Right forelimb (tissue), 1 donor: ENCODE measurements around the gene PTPN9.
"Not testable (repeated sequence)": the region's sequence is repeated elsewhere in the genome, so short reads cannot be mapped to it uniquely, and the experiment has no call there.

Source experiments
- DNase-seq: peaks from one replicate; pipeline ENCODE4 v3.0.0-alpha.2; 2018

The PTPN9 gene

DNA sequence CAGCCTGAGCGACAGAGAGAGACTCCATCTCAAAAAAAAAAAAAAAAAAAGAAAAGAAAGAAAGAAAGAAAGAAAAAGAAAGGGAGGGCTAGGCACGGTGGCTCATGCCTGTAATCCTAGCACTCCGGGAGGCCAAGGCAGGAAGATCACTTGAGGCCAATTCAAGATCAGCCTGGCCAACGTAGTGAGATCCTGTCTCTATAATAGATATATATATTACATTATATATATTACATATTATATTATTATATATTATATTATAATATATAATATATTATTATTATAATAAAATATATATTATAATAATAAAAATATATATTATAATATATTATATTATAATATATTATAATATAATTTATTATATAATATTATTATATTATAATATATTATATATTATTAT lies 48.9 kb downstream of the PTPN9 start:
- DNase-seq, result no peak

DNA sequence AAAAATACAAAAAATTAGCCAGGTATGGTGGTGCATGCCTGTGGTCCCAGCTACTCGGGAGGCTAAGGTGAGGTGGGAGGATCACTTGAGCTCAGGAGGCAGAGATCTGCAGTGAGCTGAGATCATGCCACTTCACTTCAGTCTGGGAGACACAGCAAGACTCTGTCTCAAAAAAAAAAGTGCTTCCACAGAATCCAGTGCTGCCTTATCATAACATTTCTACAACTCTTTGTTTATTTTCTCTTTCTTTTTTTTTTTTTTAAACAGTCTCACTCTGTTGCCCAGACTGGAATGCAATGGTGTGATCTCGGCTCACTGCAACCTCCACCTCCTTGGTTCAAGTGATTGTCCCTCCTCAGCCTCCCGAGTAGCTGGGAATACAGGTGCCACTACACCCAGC lies 53.4 kb downstream of the PTPN9 start:
- not testable (repeated sequence) for DNase-seq

- no peak for DNase-seq
Measured at GRCh38 chr15:75523011-75523410, 56.1 kb downstream of the PTPN9 start.

DNA sequence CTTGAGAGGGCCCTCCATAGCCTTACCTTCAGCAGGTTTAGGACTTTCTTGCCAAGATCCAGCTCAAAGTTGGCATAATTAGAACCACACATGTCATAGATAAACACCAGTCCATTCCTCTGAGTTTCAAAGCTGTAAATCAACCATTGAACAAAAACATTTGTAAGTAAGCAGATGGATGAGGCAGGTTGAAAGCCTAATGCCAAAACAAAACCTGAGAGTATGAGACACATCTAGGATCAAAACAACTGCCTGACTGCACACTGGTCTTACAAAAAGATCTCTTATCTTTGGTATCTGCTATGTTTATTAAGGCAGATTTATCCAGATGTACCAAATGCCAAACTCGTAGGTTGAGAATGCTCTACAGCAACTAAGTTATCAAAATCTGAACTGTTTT lies 61.9 kb downstream of the PTPN9 start:
- DNase-seq, result no peak

- no peak for DNase-seq
Measured at GRCh38 chr15:75508840-75509532, 70.1 kb downstream of the PTPN9 start.

DNA sequence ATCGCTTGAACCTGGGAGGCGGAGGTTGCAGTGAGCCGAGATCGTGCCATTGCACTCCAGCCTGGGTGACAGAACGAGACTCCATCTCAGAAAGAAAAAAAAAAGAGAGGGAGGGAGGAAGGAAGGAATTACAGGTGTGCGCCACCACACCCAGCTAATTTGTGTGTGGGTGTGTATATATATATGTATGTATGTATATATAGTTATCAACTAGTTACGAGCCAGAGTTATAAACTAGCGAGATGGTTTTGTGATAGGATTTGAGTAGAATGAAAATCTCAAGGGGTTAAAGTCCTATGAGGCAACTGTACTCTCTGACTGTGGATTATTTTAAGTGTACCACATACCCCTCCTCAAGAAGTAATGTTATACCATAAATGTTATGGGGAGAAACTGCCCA lies 76.8 kb downstream of the PTPN9 start:
- no peak for DNase-seq

DNA sequence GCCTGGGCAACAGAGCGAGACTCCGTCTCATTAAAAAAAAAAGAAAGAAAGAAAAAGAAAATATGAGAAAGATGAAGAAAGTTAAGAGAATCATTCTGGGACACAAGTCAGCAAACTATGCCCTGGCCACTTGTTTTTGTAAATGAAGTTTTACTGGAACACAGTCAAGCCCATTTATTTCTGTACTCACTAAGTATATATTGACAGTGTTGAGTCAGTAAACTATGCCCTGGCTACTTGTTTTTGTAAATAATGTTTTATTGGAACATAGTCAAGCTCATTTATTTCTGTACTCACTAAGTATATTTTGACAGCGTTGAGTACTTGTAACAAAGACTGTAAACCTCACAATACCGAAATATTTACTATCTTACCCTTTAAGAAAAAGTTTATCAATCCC lies 85.4 kb downstream of the PTPN9 start:
- DNase-seq, result no peak

DNA sequence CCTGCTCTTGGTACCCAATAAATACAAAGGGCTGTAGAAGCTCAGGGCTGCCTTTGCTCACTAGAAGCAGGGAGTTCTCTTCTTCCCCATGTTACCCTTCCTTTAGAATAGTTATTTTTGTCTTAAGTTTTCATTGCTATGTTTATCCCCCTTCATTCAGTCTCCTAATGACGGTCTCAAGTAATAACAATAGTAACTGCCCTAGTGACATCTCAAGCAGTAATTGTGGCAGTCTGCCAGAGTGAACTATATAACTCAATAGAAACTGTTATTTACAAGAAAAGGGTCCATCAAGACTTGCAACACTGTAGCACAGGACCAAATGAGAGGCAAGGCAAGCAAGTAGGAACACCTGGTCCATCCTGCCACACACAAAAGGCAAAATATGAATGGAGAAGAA lies 95.2 kb downstream of the PTPN9 start:
- DNase-seq, result no peak

GRCh38 chr15:75483556-75483955 lies 95.6 kb downstream of the PTPN9 start:
- not testable (repeated sequence) for DNase-seq

DNA sequence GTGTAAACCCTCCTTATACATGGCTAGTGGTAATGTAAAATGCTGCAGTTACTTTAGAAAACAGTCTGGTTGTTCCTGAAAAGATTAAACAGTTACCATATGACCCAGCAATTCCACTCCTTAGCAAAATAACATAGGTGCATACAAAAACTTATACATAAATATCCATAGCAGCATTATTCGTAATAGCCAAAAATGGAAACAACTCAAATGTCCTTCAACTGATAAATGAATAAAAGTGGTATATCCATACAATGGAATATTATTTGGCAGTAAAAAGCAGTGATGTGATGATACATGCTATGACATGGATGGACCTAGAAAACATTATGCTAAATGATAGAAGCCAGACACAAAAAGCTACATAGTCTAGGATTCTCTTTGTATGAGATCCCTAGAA lies 96.0 kb downstream of the PTPN9 start:
- no peak for DNase-seq

DNA sequence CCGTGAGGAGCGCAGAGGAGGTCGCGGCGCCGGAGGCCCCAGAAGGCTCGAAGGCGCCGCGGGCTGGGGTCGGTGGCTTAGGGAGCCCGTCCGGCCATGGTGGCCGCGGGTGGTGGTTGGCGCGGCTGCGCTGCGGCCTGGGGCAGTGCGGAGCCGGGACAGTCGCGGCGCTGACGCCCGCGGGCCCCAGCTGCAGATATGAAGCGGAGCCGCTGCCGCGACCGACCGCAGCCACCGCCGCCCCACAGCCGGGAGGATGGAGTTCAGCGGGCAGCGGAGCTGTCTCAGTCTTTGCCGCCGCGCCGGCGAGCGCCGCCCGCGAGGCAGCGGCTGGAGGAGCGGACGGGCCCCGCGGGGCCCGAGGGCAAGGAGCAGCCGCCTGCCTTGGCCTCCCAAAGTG lies 98.7 kb downstream of the PTPN9 start:
- DNase-seq, result not testable (repeated sequence)

- DNase-seq, result no peak
Measured at GRCh38 chr15:75479670-75480069, 99.4 kb downstream of the PTPN9 start.

DNA sequence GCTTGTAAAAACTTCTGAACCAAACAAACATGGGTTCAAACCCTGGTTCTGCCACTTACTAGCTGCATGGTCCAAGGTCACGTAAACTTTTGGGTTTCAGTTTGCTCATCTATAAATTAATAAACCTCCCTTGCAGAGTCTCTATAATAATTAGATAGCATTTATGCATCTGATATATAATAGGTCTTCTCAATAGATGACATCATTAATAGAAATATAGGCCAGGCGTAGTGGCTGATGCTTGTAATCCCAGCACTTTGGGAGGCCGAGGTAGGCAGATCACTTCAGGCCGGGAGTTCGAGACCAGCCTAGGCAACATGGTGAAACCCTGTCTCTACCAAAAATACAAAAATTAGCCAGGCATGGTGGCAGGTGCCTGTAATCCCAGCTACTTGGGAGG lies 102.0 kb downstream of the PTPN9 start:
- DNase-seq, result not testable (repeated sequence)

DNA sequence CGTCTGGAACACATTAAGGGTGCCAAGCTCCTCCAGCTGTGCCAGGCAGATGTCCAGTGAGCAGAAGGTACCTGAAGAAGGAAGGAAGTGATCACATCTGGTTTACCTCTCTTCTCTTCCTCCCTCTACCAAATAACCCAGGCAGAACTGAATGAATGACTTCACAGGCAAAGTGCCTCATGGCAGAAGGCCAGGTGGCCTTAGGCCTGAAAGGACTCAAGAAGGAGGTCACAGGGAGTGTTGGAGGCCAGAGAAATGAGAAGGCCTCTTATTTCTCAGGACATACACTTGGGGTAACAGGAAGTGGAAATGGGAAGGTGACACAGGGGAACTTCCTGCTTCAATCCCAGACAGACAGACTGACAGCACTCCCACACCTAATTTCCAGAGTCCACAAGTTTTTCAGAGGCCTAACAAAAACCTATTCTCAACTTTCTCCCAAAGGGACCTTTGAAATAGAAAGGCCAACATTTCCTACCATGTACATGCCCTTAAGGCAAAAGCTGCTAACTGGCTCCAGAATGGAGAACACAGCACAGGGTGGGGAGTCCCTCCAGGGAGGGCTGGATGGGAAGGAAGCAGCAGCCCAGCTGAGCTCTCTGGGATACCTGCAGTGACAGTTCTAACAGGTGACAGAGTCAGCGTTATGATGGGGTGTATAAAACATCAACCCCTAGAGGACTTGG lies 110.1 kb downstream of the PTPN9 start:
- no peak for DNase-seq

- no peak for DNase-seq
Measured at GRCh38 chr15:75460646-75461045, 118.5 kb downstream of the PTPN9 start.

DNA sequence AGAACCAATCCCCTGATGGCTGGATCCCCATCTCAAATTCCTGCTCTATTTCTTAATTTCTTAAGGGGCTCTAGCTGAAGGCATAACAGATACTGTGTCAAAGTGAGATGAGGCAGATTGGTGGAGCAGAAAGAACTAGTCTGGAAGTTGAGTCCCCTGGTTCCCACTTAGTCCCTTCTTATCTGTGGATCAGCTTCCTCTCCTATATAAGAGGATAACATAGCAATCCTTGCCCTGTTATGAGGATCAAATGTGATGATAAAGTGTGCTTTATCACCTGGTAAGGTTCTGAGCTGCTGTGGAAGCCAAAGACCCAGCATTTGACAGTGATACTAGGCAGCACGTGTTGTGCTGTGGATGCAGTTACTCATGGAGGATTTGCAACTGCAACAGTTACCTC lies 119.5 kb downstream of the PTPN9 start:
- DNase-seq, result no peak

DNA sequence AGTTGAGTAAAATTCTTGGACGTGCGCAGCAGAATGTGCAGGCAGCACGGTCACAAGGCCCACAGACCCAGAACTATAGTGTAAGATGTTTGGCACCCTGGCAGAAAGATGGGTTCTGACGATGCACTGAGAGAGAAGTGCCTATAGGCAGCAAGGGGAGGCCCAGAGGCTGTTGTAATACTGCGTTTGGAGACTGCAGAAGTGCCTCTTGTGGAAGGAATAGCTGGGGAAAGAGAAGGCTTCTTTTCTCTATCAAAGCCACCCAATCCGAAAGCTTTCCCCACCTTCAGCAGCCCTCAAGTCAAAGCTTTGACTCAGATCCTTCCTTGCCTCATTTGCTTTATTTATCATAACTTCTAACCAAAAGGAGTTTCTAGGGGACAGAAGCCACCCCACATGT lies 122.4 kb downstream of the PTPN9 start:
- DNase-seq, result no peak

GRCh38 chr15:75455982-75456531 lies 123.1 kb downstream of the PTPN9 start:
- DNase-seq, result no peak

DNA sequence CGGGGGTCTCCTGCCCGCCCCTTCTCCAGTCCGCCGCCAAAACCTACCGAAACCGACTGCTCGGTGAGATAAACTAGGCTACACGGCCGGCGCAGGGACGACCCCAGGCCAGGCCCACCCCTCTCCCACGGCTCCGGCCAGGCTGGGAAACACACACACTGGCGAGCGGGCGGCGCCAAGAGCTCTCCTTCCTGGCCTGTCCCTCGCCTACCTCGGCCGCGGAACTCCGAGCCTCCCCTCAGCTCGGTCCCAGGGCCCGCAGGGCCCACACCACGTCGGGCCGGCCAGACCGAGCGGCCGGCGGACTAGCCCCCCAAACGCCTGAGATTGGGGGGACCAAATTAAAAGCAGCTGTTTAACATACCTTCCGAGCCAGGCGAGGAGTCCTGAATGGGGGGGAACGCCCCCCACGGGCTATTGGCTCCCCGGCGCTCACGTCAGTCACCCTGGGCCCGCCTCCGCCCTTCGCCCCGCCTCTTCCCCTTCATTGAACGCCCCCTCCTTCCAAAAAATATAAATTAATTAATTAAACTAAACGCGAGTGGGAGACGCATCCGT lies 123.6 kb downstream of the PTPN9 start:
- peak; percentile 93 for DNase-seq

- DNase-seq, result peak; percentile 91
Measured at GRCh38 chr15:75454471-75455378, 124.4 kb downstream of the PTPN9 start.

GRCh38 chr15:75453703-75454470 lies 125.2 kb downstream of the PTPN9 start:
- peak; percentile 97 for DNase-seq
